ENCODE results near the gene ERN1.

DNA sequence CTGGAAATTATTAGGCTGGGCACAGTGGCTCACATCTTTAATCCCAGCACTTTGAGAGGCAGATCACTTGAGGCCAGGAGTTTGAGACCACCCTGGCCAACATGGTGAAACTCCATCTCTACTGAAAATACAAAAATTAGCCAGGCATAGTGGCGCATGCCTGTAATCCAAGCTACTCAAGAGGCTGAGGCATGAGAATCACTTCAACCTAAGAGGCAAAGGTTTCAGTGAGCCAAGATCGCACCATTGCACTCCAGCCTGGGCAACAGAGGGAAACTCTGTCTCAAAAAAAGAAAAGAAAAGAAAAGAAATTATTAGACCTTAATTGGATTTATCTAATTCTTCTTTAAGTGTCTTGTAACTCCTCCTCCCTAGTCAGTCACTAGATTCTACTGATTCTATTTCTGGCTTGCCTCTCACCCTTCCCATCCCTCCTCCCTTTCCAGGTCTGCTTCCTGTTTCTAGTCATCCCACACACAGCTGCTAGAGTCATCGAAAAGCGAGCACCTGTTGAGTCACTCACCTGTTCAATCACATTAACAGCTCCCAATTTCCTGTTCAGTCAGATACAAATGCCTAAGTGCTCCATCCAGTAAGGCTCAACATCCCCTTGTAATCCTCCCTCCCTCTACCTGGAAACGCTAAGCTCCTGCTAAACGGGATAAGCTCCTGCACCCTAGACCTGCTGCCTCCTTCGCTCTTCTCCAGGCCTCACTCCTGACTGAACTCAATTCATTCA, 34.6 kb downstream of the ERN1 start:
- TF ChIP-seq, protein P1, sequence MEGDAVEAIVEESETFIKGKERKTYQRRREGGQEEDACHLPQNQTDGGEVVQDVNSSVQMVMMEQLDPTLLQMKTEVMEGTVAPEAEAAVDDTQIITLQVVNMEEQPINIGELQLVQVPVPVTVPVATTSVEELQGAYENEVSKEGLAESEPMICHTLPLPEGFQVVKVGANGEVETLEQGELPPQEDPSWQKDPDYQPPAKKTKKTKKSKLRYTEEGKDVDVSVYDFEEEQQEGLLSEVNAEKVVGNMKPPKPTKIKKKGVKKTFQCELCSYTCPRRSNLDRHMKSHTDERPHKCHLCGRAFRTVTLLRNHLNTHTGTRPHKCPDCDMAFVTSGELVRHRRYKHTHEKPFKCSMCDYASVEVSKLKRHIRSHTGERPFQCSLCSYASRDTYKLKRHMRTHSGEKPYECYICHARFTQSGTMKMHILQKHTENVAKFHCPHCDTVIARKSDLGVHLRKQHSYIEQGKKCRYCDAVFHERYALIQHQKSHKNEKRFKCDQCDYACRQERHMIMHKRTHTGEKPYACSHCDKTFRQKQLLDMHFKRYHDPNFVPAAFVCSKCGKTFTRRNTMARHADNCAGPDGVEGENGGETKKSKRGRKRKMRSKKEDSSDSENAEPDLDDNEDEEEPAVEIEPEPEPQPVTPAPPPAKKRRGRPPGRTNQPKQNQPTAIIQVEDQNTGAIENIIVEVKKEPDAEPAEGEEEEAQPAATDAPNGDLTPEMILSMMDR (IDR thresholded peaks at IDR 0.05): no peak
- no peak for TF ChIP-seq POLR2A (IDR thresholded peaks at IDR 0.05)
